Stimulated activated CD4-positive, alpha-beta T cell treated with anti-CD3 and anti-CD28 coated beads, Interleukin-1b, Interleukin-23, amount 100 ng/mL, for 4 hours (primary cell): ENCODE results near the gene BRIP1.
"Not testable (repeated sequence)": the region's sequence is repeated elsewhere in the genome, so short reads cannot be mapped to it uniquely, and the experiment has no call there.

Experiments used
- DNase-seq, 2 donors: peaks; one replicate each; pipeline ENCODE4 v3.0.0-alpha.2; 2020; ENCODE audit warnings: low read depth in 2 of 2

The BRIP1 gene

GRCh38 chr17:61699694-61700093, 163.6 kb downstream of the BRIP1 start:
- no peak for DNase-seq

- DNase-seq = no peak
Observed at GRCh38 chr17:61699032-61699431, 164.3 kb downstream of the BRIP1 start.

GRCh38 chr17:61698244-61698643, 165.1 kb downstream of the BRIP1 start:
- no peak for DNase-seq

- no peak for DNase-seq
Observed at GRCh38 chr17:61695779-61696337, 167.5 kb downstream of the BRIP1 start.

- no peak for DNase-seq
Observed at GRCh38 chr17:61694095-61694494, 169.2 kb downstream of the BRIP1 start.

- DNase-seq = no peak
Observed at GRCh38 chr17:61689610-61690180, 173.6 kb downstream of the BRIP1 start.

GRCh38 chr17:61687769-61688168, 175.6 kb downstream of the BRIP1 start:
- DNase-seq = no peak

- DNase-seq = no peak
Observed at GRCh38 chr17:61686113-61686512, 177.2 kb downstream of the BRIP1 start.

- DNase-seq = no peak
Observed at GRCh38 chr17:61684818-61685217, 178.5 kb downstream of the BRIP1 start.

- DNase-seq = no peak
Observed at GRCh38 chr17:61684172-61684571, 179.2 kb downstream of the BRIP1 start.

GRCh38 chr17:61683466-61683865, 179.9 kb downstream of the BRIP1 start:
- DNase-seq = no peak

GRCh38 chr17:61680921-61681320, 182.4 kb downstream of the BRIP1 start:
- DNase-seq = no peak

GRCh38 chr17:61678339-61678738, 185.0 kb downstream of the BRIP1 start:
- DNase-seq = no peak

- DNase-seq = not testable (repeated sequence)
Observed at GRCh38 chr17:61677150-61677811, 186.0 kb downstream of the BRIP1 start.

- DNase-seq = not testable (repeated sequence)
Observed at GRCh38 chr17:61676522-61676921, 186.8 kb downstream of the BRIP1 start.

GRCh38 chr17:61674609-61675008, 188.7 kb downstream of the BRIP1 start:
- DNase-seq = not testable (repeated sequence)

- not testable (repeated sequence) for DNase-seq
Observed at GRCh38 chr17:61673019-61673897, 190.1 kb downstream of the BRIP1 start.

GRCh38 chr17:61672140-61672539, 191.2 kb downstream of the BRIP1 start:
- DNase-seq = no peak

- DNase-seq = no peak
Observed at GRCh38 chr17:61670691-61671090, 192.6 kb downstream of the BRIP1 start.

GRCh38 chr17:61669522-61669921, 193.8 kb downstream of the BRIP1 start:
- DNase-seq = no peak

- DNase-seq = no peak
Observed at GRCh38 chr17:61668486-61668885, 194.8 kb downstream of the BRIP1 start.

GRCh38 chr17:61666406-61667088, 196.8 kb downstream of the BRIP1 start:
- DNase-seq = not testable (repeated sequence)
